GM18519 (cell line): ENCODE results near the gene SERAC1.

Source experiments
- ATAC-seq: cut with Tn5 transposase; IDR thresholded peaks from one replicate; pipeline ENCODE4 v1.9.1; 2021; ENCODE audit warnings: mild to moderate bottlenecking, moderate library complexity; ENCODE audit not compliant: unreplicated experiment, low FRiP score

The SERAC1 gene

GRCh38 chr6:158131926-158132325 is 36.1 kb downstream of the SERAC1 start:
- ATAC-seq: no peak

- ATAC-seq: no peak
Measured at GRCh38 chr6:158125271-158125670, 42.8 kb downstream of the SERAC1 start.

- no peak for ATAC-seq
Measured at GRCh38 chr6:158124288-158124687, 43.8 kb downstream of the SERAC1 start.

- ATAC-seq: no peak
Measured at GRCh38 chr6:158122048-158122447, 46.0 kb downstream of the SERAC1 start.

GRCh38 chr6:158121335-158121734 is 46.7 kb downstream of the SERAC1 start:
- ATAC-seq: no peak

- ATAC-seq: no peak
Measured at GRCh38 chr6:158118886-158119285, 49.2 kb downstream of the SERAC1 start.

GRCh38 chr6:158115508-158115907 is 52.6 kb downstream of the SERAC1 start:
- ATAC-seq: no peak

- ATAC-seq: no peak
Measured at GRCh38 chr6:158115102-158115501, 53.0 kb downstream of the SERAC1 start.

- ATAC-seq: no peak
Measured at GRCh38 chr6:158113802-158114201, 54.3 kb downstream of the SERAC1 start.

- no peak for ATAC-seq
Measured at GRCh38 chr6:158111987-158112386, 56.1 kb downstream of the SERAC1 start.

GRCh38 chr6:158110986-158111385 is 57.1 kb downstream of the SERAC1 start:
- ATAC-seq: no peak

- ATAC-seq: no peak
Measured at GRCh38 chr6:158109748-158110147, 58.3 kb downstream of the SERAC1 start.

GRCh38 chr6:158104696-158105095 is 63.4 kb downstream of the SERAC1 start:
- ATAC-seq: no peak

- ATAC-seq: no peak
Measured at GRCh38 chr6:158103228-158103627, 64.8 kb downstream of the SERAC1 start.

GRCh38 chr6:158095671-158096070 is 72.4 kb downstream of the SERAC1 start:
- ATAC-seq: no peak

- ATAC-seq: no peak
Measured at GRCh38 chr6:158095031-158095430, 73.0 kb downstream of the SERAC1 start.

- ATAC-seq: no peak
Measured at GRCh38 chr6:158092806-158093205, 75.3 kb downstream of the SERAC1 start.

- ATAC-seq: no peak
Measured at GRCh38 chr6:158087224-158087867, 80.7 kb downstream of the SERAC1 start.

- ATAC-seq: no peak
Measured at GRCh38 chr6:158086504-158087223, 81.4 kb downstream of the SERAC1 start.

GRCh38 chr6:158086054-158086503 is 82.0 kb downstream of the SERAC1 start:
- no peak for ATAC-seq

GRCh38 chr6:158085261-158086053 is 82.6 kb downstream of the SERAC1 start:
- no peak for ATAC-seq
